GM19395 (cell line): ENCODE results near the gene VPS72.
"Not testable (repeated sequence)": the region's sequence is repeated elsewhere in the genome, so short reads cannot be mapped to it uniquely, and the experiment has no call there.

Experiments used
- ATAC-seq: cut with Tn5 transposase; IDR thresholded peaks from one replicate; pipeline ENCODE4 v1.9.1; 2021; ENCODE audit warnings: mild to moderate bottlenecking, moderate library complexity; ENCODE audit not compliant: unreplicated experiment

VPS72 gene, protein sequence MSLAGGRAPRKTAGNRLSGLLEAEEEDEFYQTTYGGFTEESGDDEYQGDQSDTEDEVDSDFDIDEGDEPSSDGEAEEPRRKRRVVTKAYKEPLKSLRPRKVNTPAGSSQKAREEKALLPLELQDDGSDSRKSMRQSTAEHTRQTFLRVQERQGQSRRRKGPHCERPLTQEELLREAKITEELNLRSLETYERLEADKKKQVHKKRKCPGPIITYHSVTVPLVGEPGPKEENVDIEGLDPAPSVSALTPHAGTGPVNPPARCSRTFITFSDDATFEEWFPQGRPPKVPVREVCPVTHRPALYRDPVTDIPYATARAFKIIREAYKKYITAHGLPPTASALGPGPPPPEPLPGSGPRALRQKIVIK

DNA sequence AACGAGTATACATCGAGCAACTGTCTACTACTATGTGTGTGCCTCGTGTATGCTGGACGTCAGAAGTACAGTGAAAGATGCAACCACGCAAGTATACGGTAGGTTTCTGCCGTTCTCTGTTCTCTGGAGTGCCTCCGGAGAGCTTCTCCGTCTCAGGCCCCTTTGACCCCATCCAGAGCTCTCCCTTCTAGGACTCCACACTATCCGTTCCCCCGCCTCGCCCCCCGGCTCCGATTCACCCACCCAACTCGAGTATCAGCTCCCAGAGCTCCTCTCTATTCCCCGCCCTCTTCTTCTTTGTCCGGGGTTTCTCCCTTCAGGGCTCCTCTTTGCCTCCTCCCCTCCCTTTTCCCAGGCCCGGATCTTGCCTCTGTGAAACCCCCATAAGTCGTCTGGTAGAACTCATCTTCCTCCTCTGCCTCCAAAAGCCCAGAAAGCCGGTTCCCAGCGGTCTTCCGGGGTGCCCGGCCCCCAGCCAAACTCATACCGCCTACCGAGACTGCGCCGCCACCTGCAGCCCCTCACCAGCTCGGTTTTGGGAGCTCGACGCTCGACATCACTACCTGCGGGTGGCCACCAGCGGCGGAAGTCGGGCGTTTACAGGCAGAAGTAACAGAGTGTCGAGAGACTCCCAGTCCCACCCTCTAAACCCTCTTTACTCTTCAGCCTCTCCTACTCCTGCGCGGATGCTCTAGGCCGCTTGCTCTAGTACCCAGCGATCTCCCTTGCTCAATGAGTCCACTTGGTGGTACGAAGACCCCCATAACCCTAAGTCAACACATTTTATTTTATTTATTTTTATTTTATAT, at the start of gene VPS72:
VPS72 (minus strand) TSS at position 561 of the 809 bp plus-strand sequence; CDS start at position 485, 76 bp downstream.
- peak; percentile 91 for ATAC-seq

DNA sequence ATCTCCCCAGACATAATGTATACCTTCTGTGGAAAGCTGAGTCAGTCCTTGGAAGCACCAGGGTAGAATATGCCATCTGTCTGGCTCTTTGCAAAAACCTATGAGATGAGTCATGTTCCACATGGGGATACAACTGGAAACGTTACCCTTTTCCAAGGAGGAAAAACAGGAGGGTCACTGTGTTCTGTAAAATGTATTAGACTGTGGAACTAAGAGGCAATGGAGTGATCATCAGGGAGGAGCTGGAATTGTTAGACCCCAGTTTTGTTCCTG, 48.4 kb upstream of the VPS72 start:
- no peak for ATAC-seq

DNA sequence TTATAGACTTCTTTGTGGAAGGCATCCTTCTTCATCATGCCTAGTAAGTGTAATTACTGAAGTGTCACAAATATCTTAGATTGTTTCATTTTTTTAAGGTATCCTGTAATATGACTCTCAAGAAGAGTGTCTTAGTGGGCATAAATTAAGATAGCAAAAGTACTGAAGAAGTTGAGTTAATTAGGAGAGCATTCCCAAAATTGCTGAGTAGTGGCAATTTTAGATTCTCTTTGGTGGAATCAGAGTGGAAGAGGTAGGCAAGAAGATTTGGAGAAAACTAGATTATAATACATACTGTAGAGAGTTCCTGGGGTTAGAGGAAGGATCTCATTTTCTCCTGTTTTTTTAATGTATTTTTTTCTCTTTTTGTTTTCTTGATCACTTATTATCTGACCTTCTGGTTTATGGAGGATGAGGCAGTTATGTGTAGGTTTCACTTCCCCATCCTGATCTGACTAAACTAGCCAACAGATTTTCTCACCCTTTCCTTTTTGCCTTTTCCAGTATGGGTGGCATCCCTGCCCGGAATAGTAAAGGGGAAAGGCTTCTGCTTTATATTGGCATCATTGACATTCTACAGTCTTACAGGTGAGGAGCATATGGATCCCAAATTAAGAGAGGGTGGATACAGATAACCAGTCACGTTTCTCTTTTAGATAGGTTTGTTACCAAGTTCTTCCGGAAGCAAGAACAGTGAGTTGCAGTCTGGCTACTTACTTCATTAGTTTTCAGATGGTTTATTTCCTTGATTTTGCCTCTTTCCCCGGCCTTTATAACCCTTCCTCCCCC, 47.9 kb upstream of the VPS72 start:
- ATAC-seq, result no peak

DNA sequence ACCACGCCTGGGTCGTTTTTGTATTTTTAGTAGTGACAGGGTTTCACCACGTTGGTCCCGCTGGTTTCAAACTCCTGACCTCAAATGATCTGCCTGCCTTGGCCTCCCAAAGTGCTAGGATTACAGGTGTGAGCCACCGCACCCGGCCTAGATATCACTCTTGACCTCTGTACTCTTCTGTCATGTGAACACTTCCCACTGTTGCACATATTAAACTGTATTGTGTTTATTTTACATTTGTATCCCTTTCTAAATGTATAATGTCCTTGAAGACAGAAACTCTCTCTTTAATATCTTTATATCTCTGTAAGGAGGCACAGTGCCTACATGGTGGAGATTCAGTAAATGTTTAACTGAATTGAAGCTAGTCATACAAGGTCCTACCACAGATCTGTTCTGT, 45.2 kb upstream of the VPS72 start:
- ATAC-seq, result no peak

DNA sequence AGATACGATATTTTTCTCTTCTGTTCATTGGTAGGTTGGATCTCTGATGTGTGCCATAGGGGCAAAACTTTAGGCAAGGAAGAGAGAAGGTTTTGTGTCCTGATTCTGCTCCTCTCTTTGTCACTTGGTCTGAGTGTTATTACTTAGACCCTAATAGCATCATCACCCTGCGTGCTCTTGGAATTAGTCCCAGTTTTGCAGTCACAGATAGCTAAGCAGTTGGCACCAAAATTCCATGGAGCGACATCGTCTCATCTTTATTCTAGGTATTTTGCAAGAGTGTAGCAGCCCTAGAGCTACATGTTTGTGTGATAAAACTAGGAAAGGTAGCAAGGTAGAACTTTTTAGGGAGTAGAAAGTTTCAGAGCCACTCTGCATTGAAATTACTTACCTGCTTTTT, 32.1 kb upstream of the VPS72 start:
- no peak for ATAC-seq

DNA sequence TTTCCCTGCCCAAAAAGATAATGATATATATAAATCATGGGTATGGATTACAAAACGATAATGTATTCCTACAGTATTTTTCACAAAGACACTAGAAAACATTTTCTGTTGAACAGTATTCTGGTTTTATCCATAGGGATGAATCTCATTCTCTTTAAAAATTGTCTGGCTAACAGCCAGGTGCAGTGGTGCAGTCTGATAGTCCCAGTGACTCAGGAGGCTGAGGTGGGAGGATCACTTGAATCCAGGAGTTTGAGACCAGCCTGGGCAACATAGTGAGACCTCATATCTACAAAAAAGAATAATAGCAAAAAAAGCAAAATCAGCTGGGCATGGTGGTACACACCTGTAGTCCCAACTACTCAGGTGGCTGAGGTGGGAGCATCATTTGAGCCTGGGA, 31.6 kb upstream of the VPS72 start:
- ATAC-seq, result no peak

DNA sequence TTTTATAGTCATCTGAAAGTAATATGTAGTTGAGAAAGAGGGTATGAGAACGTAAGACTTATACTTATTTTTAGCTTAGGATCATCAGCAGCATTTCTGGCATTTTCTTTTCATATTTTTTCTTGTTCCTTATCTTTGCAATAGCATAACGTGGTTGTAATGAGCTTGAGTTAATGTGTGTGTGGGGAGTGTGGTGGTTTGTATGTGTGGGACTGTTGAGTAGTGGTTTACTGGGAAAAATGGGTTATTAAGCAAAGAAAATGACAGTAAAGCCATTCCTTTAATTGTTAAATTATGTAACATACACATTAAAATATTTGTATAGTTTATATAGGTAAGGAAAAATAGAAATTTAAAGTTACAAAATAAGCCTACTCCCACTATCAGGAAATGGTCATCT, 23.6 kb upstream of the VPS72 start:
- ATAC-seq, result no peak

DNA sequence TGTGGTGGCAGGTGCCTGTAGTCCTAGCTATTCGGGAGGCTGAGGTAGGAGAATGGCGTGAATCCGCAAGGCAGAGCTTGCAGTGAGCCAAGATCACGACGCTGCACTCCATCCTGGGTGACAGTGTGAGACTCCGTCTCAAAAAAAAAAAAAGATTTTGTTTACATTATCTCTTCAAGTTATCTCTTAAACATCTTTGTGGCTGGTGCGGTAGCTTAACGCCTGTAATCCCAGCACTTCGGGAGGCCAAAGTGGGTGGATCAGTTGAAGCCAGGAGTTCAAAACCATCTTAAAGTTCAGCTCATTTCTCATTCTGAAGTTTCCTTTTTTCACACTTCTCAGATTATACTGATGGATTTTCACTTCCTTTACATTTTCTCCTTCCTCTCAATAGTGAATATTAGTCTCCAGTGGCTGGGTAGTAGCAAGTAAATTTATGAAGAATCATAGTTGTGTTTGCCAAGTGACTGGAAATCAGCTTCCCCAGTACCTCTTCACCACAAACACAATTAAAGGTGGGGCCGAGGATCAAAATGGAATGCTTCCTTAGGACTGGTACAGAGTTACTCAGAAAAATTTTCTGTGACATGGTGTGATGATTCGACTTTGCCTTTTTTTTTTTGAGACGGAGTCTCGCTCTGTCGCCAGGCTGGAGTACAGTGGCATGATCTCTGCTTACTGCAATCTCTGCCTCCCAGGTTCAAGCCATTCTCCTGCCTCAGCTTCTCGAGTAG, 22.1 kb upstream of the VPS72 start:
- ATAC-seq, result no peak

DNA sequence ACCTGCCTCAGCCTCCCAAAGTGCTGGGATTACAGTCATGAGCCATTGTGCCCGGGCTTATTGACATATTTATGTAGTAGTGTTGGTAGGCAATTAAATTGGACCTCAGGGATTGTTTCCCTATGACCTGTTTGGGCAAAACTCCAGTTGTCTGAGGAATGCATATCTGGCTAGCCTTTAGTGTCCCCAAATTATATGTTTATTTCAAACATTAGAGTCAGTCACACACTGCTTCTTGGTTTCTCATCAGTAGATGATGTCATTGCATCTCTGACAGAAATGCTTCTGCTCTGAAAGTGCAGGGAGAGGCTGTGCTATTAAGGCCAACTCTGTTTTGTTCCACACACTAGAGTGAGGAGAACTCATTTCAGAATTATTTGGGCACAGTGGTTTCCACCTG, 20.8 kb upstream of the VPS72 start:
- no peak for ATAC-seq

DNA sequence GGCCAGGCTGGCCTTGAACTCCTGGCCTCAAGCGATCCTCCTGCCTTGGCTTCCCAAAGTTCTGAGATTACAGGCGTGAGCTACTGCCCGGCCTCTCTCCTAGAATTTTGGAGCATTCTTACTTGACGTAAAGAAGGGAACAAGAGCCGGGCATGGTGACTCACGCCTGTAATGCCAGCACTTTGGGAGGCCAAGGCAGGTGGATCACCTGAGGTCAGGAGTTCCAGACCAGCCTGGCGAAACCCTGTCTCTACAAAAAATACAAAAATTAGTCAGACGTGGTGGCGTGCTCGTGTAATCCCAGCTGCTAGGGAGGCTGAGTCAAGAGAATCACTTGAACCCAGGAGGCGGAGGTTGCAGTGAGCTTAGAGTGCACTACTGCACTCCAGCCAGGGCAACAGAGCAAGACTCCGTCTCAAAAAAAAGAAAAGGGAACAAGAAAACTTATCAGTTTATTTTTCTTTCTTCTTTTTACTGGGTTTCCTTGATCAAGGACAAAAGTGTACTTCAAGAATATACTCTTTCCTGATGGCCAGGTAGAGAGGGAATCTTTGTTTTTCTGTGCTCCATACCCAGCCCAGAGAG, 15.5 kb upstream of the VPS72 start:
- ATAC-seq, result not testable (repeated sequence)

DNA sequence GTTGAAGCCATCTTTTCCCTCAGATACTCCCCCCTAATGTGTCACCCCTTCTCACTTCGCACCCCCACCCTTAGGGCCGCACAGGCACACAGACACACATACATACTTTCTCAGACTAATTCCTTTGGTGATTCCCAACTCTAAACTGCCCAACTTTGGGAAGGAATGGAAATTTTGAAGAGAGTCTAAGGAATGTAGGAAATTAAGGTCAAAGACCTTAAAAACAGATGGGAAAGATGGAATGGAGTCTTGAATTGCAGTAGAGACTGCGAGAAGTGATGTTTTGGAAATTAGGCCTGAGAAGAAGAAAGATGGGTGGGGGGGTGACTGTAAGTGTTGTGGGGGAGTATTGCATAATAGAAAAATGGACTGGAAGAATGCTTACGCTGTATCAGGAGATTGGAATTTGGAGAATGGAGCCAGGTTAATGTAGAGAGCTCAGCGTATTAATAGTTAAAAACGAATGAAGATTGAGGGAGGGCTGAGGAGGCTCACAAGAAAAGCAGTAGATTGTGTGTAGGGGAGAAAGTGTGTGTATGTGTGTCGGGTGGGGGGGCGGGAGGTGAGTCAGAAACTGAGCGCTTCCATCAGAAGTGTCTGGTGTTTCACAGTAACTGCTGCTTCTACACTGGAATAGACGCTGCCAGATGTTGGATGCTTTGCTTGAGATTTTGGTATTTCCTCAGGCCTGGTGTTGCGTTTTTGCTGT, 10.0 kb upstream of the VPS72 start:
- no peak for ATAC-seq

DNA sequence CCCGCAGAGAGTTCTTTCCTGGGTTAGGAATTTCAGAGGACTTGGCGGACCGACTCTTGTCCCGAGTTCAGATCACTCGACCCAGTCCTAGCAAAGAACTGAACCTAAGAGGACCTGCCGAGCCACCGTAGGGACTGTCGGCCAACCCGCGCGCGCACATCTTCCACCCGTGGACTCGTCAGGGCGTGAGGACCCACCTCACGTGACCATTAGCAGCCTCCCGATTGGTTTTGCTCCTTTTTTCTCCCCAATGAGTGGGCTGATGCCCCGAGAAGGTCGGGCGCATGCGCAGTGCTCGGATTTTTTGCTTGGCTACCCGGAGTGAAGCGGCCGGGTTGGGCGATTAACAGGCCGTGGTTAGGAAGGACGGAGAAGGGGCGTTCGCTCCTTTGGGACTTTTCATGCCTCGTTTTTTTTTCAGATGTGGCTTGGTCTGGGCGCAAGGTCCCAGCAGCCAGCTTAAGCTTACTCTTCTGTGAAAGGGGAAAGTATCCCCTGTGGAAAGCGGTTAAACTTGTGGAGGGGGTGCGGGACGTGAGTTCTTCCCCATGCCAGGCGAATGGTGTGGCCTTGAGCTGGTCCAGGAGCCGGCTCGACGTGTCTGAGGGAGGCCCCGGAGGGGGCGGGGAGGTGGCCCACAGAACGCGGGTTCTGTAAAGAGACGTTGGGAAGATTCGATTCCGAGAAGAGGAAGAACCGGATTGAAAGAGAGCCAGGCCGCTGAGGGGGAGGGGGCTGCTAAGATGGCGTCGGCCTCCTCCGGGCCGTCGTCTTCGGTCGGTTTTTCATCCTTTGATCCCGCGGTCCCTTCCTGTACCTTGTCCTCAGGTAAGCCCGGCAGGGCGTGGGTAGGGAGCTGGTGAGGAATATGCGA, 8.5 kb upstream of the VPS72 start, which contains the start of gene PIP5K1A:
PIP5K1A (plus strand) TSS at position 299 of the 874 bp plus-strand sequence; CDS start at position 744, 445 bp downstream.
- peak; percentile 83 for ATAC-seq

DNA sequence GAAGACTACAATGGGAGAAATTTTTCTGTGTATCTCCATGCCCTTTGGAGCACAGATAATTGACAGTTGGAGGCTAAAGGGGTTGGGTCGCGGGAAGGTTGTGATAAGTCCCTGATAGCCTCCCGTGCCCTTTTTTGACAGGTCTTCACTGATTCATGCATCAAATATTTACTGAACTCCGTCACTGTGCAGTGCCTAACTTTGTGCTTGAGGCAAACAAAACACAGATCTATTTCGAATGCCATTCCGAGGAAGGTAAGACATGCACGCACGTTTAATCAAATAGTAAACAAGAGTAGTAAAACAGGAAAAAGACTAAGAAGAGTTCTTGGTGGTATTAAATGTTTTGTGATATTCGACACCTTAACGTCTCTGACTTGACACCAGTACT, 7.9 kb upstream of the VPS72 start:
- no peak for ATAC-seq

DNA sequence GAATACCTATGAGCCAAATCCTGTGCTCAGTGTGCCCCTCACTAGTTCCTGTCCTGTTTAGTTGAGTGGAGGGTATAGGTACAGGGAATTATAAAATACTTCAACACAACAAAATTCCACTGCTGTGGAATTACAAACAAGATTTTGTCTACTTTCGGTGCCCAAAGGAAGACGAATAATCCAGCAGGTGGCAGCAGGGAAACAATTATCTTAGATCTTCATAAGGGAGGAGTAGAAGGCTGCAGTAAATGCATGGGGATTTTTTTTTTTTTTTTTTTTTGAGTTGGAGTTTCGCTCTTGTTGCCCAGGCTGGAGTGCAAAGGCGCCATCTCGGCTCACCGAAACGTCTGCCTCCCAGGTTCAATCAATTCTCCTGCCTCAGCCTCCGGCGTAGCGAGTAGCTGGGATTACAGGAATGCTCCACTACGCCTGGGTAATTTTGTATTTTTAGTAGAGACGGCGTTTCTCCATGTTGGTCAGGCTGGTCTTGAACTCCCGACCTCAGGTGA, 6.3 kb upstream of the VPS72 start:
- no peak for ATAC-seq

DNA sequence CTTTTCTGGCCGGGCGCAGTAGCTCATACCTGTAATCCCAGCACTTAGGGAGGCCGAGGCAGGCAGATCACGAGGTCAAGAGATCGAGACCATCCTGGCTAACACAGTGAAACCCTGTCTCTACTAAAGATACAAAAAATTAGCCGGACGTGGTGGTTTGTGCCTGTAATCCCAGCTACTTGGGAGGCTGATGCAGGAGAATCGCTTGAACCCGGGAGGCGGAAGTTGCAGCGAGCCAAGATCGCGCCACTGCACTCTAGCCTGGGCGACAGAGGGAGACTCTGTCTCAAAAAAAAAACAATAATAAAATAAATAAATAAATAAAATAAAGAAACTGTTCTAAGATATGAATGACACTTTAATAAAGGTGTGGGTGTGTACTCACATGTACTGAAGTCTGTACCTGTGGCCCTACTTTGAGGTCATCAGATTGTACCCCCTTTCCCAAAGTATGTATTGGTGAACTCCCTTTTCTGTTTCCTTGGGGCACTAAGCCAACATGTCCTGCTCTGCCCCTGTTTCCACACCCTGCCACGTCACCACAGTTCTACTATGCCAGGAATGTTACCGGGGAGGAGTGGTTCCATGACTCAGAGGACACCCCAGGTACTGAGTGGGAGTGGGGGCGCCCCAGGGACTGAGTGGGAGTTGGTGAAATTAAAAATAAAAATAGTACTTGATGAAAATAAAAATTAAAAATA, 5.0 kb upstream of the VPS72 start:
- not testable (repeated sequence) for ATAC-seq

DNA sequence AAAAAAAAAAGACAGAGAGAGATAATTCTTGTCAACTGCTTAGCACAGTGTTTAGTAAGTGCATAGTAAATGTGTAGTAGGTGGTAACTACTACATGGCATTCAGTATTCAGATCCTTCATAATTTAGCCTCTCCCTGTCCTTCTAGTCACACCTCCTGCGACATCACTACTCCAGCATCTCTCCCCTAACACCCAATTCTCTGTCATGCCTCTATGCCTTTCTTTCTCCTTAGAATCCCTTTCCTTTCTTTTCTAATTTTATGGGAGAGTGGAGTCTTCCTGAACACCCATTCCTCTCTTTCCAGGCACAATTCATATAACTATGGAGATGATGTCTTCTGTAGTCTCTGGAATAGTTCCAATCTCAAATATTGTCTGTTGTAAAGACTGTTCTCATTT, 3.9 kb upstream of the VPS72 start:
- no peak for ATAC-seq

DNA sequence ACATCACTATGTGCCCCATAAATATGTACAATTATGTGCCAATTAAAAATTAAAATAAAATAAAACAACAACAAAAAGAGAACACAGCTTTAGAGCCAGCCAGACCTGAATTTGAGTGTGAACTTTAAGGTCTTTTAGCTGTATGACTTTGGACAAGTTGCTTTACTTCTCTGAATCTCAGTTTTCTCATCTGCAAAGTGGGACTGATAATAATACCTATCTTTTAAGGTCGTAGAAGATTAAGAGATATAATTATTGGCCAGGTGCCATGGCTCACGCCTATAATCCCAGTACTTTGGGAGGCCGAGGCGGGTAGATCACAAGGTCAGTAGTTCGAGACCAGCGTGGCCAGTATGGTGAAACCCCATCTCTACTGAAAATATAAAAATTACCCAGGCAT, 3.3 kb upstream of the VPS72 start:
- ATAC-seq, result no peak

DNA sequence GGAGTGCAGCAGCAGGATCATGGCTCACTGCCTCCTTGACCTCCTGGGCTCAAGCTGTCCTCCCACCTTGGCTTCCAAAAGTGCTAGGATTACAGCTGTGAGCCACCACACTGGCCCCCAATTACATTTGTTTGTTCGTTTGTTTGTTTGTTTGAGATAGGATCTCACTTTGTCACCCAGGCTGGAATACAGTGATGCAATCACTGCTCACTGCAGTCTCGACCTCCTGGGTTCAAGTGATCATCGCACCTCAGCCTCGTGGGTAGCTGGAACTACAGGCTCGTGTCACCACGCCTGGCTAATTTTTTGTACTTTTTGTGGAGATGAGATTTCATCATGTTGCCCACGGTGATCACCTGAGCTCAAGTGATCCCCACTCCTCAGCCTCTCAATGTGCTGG, 2.0 kb upstream of the VPS72 start:
- ATAC-seq, result no peak
